HG02571 (cell line): ENCODE measurements around the gene RPUSD1.
"Not testable (repeated sequence)": the region's sequence is repeated elsewhere in the genome, so short reads cannot be mapped to it uniquely, and the experiment has no call there.

ENCODE experiments used
- ATAC-seq: cut with Tn5 transposase; IDR thresholded peaks from one replicate; pipeline ENCODE4 v1.9.1; 2021; ENCODE audit warnings: mild to moderate bottlenecking, moderate library complexity; ENCODE audit not compliant: unreplicated experiment

Gene RPUSD1

DNA sequence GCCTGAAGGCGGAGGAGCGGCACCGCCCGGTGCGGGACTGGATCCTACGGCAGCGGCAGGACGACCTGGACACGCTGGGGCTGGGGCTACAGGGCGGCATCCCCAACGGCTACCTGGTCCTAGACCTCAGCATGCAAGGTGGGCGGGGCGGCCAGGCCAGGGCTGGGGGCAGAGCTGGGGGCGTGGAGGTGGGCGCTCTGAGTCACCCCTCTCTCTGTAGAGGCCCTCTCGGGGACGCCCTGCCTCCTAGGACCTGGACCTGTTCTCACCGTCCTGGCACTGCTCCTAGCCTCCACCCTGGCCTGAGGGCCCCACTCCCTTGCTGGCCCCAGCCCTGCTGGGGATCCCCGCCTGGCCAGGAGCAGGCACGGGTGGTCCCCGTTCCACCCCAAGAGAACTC, 19.8 kb downstream of the RPUSD1 start:
- no peak for ATAC-seq

DNA sequence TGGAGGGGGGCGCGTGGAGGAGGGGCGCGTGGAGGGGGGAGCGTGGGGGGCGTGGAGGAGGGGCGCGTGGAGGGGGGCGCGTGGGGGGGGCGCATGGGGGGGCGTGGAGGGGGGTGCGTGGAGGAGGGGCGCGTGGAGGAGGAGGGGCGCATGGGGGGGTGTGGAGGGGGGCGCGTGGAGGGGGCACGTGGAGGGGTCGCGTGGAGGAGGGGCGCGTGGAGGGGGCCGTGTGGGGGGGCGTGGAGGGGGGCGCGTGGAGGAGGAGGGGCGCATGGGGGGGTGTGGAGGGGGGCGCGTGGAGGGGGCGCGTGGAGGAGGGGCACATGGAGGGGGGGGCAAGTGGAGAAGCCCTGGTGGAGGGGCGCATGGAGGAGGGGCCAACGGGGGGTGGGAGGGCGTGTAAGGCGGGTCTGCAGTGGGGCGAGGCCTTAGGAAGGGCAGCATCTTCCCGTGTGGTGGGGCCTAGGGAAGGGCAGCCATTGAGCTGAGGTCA, 20.4 kb downstream of the RPUSD1 start:
- ATAC-seq, result no peak

DNA sequence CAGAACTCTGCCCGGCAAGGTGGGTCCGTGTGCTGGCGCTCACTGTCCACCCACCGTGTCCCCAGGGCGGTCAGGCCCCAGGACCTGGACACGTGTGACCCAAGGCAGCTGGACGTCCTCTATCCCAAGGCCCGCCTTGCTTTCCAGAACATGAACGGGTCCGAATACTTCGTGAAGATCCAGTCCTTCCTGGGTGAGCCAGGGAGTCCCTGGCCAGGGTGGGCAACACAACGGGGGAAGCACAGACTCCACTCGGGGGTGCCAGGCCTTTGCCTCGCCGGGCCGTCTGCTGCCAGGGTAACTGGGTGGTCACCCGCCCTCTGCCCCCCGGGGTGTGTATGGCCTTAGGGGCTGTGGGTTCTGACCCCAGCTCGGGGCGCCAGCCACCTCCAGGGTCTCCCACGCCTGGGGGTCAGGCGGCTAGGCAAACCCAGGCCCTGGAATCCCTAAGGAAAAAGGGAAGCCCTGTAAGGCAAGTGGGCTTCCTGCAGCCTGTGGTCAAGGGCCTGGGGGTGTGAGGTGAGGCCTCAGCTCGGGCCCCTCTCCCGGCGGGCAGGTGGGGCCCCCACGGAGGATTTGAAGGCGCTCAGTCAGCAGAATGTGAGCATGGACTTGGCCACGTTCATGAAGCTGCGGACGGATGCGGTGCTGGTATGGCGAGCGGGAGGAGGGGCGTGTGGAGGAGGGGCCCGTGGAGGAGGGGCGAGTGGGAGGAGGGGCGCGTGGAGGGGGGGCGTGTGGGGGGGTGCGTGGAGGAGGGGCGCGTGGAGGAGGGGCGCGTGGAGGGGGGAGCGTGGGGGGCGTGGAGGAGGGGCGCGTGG, 21.2 kb downstream of the RPUSD1 start:
- ATAC-seq, result no peak

DNA sequence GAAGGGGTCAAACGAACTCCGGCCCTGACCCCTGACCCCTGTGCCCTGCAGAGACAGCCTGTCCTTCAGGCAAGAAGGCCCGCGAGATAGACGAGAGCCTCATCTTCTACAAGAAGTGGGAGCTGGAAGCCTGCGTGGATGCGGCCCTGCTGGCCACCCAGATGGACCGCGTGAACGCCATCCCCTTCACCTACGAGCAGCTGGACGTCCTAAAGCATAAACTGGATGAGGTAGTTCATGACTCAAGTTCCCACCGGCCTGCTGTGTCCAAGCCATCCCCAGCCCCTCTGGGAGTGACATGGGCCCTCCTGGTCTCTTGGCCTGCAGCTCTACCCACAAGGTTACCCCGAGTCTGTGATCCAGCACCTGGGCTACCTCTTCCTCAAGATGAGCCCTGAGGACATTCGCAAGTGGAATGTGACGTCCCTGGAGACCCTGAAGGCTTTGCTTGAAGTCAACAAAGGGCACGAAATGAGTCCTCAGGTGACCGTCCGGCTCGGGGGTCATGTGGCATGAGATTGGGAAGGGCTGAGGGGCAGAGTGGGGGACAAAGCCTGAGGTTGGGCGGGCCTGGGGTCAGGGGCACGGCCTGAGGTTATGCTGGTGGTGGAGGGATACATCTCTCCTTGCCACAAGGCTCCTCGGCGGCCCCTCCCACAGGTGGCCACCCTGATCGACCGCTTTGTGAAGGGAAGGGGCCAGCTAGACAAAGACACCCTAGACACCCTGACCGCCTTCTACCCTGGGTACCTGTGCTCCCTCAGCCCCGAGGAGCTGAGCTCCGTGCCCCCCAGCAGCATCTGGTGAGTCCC, 22.0 kb downstream of the RPUSD1 start:
- ATAC-seq, result no peak

DNA sequence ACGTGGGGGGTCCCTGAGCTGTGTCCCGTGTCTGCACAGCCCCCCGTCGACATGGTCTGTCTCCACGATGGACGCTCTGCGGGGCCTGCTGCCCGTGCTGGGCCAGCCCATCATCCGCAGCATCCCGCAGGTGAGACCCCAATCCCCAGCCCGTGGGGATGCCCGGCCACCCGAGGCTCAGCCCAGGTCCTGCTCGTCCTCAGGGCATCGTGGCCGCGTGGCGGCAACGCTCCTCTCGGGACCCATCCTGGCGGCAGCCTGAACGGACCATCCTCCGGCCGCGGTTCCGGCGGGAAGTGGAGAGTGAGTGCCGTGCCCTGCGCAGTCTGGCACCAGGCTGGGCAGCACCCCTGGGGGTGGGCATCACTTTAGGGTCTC, 22.7 kb downstream of the RPUSD1 start:
- no peak for ATAC-seq

DNA sequence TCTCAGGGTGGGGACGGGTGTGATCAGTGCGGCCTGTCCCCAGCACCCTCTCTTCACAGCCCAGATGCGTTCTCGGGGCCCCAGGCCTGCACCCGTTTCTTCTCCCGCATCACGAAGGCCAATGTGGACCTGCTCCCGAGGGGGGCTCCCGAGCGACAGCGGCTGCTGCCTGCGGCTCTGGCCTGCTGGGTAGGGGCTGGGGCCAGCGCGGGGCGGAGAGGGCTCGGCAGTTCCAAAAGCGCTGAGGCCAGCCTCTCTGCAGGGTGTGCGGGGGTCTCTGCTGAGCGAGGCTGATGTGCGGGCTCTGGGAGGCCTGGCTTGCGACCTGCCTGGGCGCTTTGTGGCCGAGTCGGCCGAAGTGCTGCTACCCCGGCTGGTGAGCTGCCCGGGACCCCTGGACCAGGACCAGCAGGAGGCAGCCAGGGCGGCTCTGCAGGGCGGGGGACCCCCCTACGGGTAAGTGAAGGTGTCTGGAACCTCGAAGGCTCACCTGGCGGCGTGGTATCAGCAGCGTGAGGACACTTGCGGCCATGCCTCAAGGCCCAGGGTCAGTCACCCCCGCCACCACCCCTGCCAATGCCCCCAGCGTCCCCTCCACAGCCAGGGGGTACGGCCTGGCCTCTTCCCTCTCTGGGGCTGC, 23.2 kb downstream of the RPUSD1 start:
- no peak for ATAC-seq

DNA sequence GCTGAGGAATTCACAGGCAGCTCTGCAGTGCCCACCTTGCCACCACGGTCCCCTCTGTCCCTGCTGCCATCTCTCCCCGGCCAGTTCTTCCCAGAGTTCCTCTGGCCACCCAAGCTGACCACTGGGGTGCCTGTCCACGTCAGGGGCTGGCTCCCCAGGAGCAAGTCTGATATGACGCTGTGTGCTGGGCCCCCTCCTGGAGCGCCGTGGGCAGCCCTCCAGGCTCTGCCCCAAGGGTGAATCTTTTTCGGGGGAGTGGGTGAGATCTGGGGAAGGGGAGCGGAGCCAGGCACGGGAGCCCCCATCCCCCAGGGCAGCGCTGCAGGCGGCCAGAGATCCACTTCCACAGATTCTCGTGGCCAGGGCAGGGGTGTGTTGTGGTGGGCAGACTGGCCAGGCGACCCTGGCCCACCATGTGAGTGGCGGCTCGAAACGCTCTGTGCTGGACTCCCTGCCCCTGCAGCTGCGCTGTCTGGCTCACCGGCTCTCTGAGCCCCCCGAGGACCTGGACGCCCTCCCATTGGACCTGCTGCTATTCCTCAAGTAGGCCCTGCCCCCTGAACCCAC, 23.9 kb downstream of the RPUSD1 start:
- ATAC-seq, result no peak

DNA sequence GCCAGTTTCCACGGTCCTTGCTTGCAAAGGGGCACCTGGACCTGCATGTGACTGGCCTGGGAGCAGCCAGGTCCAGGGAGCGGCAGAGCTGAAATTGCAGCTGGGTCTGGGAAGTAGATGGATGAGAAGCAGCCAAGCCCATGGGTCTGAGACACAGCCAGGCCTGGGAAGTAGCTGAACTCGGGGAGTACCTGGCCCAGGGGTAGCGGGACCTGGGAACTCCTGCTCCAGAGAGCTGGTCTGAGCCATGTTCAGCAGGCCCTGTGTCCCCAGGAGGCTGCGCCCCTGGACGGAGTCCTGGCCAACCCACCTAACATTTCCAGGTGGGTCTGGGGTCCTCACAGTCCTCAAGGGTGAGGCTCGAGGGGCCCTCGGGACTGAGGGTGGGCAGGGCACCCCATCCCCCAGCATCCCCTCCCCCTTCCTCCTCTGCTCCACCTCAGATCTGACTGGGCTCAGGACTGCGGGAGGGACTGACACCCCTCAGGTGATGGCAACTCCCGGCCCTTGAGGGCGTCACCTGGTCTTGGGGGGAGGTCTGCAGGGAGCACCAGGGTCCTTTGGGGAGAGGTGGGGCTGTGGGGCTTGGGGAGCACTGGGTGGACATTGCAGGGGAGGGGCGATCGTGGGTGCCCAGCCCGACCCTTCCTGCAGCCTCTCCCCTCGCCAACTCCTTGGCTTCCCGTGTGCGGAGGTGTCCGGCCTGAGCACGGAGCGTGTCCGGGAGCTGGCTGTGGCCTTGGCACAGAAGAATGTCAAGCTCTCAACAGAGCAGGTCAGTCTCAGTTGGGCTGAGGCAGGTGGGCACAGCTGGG, 24.6 kb downstream of the RPUSD1 start:
- no peak for ATAC-seq

DNA sequence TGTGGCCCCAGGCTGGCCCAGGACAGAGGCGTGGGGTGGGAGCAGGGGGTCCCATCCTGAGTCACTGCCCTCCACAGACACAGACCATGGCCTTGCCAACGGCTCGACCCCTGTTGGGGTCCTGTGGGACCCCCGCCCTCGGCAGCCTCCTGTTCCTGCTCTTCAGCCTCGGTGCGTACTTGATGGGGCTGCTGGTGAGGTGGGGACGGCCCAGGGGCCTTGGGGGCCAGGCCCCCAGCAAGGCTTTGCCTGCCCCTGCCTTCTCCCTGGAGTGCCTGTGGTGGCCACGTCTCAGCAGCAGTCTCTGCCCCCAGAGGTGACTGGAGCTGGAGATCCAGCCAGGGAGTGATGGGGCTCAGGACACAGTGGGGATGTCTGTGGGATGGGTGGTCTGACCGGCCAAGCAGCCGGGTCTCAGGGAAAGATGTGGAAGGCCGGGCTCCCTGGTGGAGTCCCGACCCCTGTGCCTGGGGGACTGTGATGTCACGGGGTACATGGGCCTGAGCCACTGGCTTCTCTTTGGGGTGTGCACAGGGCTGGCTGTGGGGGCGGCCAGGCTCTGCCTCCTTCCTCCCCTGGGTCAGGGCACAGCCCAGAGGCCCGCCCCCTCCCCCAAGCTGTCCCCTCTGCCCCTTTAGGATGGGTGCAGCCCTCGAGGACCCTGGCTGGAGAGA, 25.4 kb downstream of the RPUSD1 start:
- ATAC-seq, result no peak

DNA sequence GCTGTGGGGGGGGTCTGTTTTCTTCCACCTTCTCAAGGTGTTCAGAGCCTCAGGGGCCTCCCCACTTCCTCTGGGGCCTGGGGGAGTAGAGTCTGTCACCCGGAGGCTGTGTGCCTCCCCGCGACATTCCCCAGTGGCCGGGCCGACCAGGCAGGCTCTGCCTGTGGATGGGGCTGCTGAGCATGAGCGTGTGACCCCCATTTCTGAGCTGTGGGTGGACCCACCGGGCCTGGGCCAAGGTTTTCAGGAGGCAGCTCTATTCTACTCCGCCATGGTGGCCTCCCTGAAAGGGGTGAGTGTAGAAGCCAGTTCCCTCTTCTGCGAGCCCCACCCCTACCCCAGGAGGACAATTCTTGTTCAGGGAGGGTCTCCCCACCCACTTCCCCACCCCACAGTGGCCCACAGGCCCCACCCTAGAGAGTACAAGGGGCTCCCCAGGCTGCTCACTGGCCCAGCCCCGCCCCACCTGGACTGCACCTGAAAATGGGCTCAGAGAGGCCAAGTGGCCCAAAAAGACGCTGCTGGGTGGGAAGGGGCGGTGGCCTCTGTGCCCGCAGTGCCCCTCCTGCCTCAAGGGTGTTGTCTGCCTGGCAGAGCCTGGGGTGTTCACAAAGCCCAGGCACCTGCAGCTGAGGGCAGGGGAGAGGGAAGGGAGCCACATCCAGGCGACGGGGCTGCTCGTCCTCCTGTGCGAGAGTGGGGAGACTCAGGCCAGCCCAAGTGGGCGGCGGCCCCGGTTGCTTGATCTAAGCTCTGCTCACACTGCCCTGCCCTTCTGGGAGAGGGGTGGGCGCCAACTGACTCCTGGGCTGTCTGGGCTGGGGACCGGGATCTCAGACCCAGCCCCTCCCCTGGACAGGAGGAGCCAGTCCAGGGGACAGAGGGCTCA, 26.3 kb downstream of the RPUSD1 start:
- no peak for ATAC-seq

DNA sequence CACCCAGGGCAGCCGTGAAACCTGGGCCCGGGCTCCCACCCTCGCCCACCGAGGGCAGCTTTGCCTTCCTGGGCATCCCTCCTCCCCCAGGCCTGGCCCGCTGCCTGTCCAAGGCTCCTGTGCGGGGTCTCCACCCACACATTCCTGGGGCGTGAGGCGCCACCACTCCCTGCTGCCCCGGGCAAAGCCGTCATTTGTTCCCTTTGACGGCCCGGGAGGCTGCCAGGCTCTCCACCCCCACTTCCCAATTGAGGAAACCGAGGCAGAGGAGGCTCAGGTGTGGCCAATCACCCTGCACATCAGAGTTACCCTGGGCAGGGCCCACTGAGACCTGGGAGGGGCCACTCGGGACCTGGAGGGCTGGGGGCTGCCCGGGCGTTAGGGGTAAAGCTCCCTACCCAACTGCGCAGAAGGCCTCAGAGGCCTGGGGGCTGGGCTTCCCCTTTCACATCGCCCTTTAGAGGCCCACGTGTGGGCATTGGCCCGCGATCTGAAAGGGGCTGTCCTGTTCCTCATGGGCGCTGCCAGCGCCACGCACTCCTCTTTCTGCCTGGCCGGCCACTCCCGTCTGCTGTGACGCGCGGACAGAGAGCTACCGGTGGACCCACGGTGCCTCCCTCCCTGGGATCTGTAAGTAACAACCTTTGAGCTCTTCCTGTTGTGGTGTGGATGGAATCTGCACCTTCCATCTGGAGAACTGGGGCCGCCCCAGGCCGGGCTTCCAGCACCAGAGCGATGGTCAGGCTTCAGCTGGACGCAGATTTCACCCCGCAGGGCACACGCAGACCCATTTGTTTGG, 27.4 kb downstream of the RPUSD1 start, which contains the start of gene MSLN:
Gene MSLN (plus strand): TSS at position 190 of the 799 bp plus-strand sequence. CDS start 1,947 bp downstream, outside the sequence.
- ATAC-seq, result no peak

DNA sequence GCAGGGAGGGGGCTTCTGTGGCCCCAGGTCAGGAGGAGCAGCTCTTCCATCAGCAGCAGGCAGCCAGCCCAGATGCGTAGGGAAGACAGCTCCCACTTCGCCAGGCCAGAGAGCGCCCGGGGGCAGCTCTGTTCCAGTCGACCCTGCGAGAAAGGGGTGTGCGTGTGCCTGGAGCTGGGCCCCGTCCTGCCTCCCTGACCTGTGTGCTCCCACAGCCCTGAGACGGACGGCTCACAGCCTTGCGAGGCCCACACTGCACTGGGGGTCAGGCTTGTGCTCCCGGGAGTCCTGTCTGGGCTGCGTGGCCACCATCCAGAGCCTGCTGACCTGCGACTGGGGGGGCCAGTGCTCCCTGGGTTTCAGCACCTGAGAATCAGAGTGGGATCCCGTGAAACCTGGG, 28.1 kb downstream of the RPUSD1 start:
- no peak for ATAC-seq

DNA sequence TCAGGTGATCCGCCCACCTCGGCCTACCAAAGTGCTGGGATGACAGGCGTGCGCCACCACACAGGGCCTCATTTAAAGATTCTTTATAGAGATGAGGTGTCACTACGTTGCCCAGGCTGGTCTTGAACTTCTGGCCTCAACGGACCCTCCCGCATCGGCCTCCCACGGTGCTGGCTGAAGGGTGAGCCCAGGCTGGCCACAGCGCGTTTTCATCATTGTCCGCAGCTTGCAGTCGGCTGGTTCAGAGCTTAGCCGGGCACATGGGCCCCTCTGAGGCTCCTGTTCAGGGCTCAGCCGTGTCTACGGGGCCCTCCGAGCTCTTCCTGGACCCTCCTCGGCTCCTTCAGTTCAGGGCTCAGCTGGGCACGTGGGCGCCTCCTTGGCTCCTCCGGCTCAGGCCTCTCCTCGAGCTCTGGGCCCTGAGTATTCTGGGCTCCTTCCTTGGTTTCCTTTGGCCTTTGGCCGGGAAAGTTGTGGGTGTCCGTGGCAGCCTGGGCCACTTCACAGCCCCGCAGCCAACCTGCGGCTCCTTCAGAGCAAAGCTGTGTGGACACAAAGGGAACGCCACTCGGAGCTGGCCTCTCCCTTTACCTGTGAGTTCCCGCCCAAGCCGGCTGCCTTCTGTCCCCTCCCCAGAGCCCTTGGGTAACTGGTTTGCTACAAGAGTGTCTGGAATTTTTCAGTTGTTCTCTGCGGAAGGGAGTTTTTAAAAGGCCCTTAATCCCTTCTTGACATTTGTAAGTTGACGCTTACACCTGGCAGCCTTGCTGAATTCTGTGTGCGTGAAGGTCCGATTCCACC, 28.9 kb downstream of the RPUSD1 start:
- no peak for ATAC-seq

DNA sequence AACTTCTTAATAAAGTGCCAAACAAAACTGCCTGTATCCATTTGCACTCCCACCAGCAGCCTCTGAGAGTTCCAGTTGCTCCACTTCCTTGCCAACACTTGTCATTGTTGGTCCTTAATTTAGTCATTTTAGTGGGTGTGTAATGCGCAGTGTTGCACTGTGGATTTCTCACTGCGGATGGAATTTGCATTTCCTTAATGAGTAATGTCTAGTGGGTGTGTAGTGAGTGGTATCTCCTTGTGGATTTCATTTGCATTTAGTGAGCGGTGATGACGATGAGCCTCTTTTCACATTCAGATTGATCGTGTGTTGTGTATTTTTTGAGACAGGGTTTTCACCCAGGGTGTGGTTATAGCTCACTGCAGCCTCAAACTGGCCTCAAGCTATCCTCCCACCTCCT, 31.8 kb downstream of the RPUSD1 start:
- no peak for ATAC-seq

DNA sequence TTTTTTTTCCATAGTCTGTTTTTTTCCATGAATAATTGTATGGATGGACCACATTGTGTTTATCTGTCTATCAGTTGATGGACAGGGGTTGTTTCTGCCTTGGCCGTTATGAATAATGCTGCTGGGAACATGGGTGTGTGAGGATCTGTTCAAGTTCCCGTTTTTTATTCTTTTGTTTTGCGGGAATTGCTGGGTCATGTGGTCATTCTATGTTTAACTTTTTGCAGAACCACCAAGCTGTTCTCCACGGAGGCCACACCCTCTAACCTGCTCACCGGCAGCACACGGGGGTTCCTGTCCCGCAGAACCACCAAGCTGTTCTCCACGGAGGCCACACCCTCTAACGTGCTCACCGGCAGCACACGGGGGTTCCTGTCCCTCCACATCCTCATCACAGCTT, 33.5 kb downstream of the RPUSD1 start:
- no peak for ATAC-seq

DNA sequence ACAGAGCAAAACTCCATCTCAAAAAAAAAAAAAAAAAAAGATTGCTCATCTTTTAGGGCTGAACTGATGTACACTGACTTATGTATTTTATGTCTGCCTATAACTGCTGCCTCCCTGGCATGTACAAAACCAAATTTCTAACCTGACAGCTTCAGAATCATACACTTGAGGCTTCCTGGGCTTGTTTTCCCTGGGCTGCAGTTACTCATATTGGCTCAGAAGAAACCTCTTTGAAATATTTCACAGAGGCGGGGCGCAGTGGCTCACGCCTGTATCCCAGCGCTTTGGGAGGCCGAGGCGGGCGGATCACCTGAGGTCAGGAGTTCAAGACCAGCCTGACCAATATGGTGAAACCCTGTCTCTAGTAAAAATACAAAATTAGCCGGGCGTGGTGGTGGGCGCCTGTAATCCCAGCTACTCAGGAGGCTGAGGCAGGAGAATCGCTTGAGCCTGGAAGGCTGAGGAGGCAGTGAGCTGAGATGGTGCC, 34.0 kb downstream of the RPUSD1 start:
- not testable (repeated sequence) for ATAC-seq

DNA sequence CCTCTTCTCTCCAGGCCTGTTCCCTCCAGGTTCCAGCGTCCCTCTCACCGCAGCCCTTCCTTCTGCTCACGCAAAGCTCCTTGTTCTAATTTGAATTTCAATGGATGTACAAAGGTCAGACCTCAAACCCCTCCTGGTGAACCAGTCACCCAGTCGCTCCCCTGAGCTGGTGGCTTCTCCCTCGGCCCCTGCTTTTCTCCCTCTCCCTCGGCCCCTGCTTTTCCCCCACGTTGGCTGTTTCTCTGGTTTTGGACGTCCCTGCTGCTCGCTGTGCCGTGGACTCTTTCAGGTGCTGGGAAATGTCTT, 36.2 kb downstream of the RPUSD1 start:
- ATAC-seq, result no peak
